ENCODE results near the gene VAV2. TPM values are rescaled to one million over a fixed set of nuclear protein-coding genes. Genes with fewer than 3 reads are reported as not detected.

VAV2 gene
- total RNA-seq, 1 experiment from 2014 or later: 25.1 TPM

- in situ Hi-C loops (cut with HindIII; ENCODE audit: low pct_unique_long_range_greater_than_20kb, low sequenced_read_pairs): no loop called here
- DNase-seq (ENCODE audit: low read depth): no peak
Observed at GRCh38 chr9:133737071-133737773, 254.9 kb downstream of the VAV2 start.

GRCh38 chr9:133735931-133736330 is 256.2 kb downstream of the VAV2 start:
- in situ Hi-C loops (cut with HindIII; ENCODE audit: low pct_unique_long_range_greater_than_20kb, low sequenced_read_pairs): no loop called here
- DNase-seq (ENCODE audit: low read depth): no peak

- in situ Hi-C loops (cut with HindIII; ENCODE audit: low pct_unique_long_range_greater_than_20kb, low sequenced_read_pairs): no loop called here
- peak; percentile 8 for DNase-seq (ENCODE audit: low read depth)
Observed at GRCh38 chr9:133735415-133735775, 256.7 kb downstream of the VAV2 start.

DNA sequence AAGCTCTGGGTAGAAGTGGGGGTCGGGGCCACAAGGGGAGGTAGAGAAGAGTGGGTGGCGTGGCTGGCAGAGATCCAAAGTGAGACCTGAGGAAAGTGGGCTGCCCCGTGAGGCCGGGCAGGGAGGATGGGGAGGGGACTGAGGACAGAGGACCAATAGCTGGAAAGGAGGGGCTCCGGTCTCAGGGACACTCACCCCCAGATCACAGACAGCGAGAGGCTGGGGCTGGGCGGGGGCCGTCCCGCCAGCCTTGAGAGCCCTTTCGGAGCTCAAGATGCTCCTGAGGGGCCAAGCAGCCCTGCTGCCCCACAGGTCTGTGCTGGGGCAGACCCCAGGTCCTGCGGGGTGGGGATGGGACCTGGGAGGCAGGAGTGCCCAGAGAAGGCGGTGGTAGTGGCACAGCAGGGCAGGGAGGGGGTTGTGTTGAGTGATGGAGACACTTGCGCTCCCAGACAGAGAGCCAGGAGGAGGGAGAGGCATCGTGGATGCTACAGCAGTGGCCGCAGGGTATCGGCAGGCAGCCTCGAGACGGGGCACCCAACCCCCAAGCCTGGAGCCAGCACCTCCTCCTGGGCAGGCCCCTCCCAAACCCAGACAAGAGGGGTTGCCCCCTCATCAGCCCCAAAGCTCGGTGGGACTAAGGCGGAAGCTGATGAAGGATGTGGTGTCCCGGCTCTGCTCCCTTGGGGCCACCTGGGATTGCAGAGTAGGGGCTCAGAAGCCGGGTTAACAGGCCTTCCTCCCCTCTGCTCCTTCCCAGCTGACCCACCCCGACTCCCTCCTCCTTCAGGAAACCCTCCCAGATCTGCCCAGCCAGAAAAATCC is 257.3 kb downstream of the VAV2 start:
- DNase-seq (ENCODE audit: low read depth): no peak
- in situ Hi-C loops (cut with HindIII; ENCODE audit: low pct_unique_long_range_greater_than_20kb, low sequenced_read_pairs): no loop called here

DNA sequence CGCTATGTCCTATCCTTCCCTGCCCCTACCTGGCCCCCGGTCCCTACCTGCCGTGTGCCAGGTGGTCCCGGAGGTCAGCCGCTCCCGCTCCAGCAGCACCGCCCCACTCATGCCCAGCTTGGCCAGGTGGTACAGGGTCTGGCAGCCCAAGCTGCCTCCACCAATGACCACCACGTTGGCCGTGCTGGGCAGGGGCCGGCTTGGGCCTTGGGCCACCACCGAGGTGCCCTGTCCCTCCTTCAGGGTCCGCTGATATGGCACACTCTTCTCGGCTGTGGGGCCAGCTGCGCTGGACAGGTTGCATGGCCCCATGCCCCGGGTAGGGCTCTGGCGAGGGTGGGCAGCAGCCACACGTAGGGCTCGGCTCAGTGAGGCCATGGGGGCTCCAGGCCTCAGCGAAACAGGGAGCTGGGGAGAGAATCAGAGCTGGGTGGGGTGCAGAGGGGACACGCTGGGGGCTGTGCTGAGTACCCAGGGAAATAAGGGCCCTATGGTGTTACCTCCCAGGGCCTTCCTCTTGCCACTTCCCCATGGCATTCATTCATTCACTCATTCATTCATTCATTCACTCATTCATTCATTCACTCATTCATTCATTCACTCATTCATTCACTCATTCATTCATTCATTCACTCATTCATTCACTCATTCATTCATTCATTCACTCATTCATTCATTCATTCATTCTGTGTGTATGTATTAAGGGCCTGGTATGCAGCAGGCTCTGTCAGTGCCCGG is 258.2 kb downstream of the VAV2 start:
- in situ Hi-C loops (cut with HindIII; ENCODE audit: low pct_unique_long_range_greater_than_20kb, low sequenced_read_pairs): no loop called here

DNA sequence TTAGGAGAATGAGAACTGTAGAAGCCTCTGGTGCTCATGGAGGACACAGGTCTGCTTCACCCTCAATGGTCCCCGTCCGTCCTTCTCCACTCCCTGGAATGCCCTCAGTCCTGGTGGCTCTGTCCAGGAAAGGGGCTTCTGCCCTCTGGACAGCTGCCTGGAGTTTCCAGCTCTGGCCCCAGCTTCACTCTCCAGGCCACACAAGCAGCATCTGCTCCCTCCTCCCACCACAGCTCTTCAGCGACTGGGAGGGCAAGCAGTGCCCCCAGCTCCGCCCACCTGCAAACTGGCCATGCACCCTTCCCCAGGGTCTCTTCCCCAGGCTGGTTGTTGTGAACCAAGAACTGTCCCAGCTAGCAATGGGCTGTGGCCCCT is 258.7 kb downstream of the VAV2 start:
- DNase-seq (ENCODE audit: low read depth): no peak
- in situ Hi-C loops (cut with HindIII; ENCODE audit: low pct_unique_long_range_greater_than_20kb, low sequenced_read_pairs): no loop called here

More for the DNA sequence above, 258.2 kb downstream of the VAV2 start:
- no peak for DNase-seq (ENCODE audit: low read depth)

DNA sequence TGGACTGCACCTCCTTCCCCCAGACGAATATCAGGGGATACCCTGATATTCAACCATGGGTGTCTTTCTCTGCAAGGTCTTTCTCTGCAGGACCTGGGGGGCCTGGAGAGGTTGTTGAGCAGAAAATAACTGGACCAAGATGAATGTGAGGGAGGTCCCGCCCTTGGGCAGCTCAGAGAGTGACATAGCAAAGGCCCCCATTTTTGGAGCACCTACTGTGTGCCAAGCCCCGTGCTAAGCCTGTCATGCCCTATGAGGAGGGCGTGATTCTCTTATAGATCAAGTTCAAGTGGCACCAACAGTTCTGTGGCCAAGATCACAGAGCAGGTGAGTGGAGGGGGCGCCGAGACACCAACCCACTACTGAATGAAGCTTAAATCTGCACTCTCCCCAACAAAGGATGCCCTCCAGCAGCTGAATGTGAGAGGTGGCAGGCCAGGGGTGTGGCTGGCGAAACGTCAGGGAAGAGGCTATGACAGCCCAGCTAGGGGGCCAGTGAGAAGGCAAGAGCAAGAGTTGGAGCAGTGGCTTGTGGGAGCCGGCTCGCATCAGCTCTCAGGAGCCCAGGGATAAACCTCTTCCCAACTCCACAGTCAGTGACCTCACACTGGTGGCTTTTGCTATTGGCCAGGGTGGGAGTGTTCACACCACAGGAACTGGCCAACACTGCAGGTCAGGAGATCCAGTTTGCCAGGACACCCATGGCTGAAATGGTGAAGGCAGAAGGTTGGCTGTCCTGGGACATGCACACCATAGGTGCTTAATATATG is 259.3 kb downstream of the VAV2 start:
- in situ Hi-C loops (cut with HindIII; ENCODE audit: low pct_unique_long_range_greater_than_20kb, low sequenced_read_pairs): no loop called here
- DNase-seq (ENCODE audit: low read depth): no peak

DNA sequence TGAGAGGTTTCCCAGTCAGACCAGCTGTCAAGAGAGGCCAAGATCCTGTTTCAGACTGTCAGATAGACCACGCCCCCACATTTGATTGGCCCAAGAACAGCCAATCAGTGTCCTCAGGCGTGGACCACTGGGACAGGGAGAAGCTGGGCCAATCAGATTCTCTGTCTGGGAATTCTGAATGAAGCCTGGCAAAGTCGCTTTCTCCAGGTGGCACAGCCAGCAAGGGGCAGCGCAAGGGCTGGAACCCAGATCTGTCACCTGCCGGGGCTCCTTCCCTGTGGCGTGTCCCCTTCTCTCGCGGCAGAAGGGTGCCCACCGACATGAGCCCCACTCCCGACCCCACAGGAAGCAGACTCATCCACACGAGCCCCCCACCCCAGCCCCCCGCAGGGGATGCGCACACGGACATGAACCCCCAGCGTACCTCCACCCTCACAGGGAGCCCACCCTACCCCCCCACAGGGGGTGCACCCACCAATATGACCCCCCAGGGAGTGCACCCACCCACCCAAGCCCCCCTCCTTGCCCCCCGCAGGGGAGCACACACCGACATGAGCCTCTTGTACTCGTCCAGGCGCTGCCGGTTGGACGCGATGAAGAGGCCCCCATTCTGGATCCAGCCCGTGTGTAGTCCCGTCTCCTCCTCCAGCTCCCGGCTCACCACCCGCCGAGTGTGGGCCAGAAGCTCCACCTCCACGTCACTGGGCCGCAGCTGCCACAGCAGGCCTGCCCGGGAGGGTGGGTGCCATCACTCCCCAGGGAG is 260.1 kb downstream of the VAV2 start:
- peak; percentile 82 for DNase-seq (ENCODE audit: low read depth)

DNA sequence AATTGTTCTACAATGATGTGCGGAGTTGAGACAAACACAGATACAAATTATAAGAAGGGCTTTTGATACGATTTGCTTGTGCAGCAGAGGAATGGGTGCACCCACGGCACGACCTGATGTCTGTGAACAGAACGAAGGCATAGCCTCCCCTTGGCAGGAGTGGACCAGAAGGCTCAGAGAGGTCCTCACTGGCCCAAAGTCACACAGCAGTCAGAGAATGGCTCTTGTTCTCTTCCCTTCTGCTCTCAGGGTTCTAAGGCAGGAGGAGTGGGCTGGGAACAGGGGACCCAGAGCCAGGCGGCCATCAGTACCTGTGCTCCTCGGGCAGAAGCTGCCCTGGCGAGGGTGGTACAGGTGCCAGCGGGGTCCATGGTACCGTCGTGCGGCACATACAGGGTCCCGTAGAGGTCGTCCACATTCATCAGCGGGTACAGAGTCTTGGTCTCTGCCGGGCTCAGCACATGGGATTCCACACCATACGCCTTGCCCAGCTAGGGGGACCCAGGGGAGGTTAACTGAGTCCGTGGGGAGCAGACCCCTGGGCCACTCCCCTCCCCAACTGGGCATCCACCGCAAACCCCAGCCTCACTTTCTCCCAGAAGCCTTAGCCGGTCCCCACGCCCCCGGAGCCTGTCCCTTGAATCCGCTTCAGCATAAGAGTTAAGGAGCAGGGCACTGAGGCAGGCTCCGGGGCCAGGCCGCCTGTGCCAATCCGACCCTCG is 261.0 kb downstream of the VAV2 start:
- in situ Hi-C loops (cut with HindIII; ENCODE audit: low pct_unique_long_range_greater_than_20kb, low sequenced_read_pairs): no loop called here
- DNase-seq (ENCODE audit: low read depth): no peak

More for the DNA sequence above, 260.1 kb downstream of the VAV2 start:
- in situ Hi-C loops (cut with HindIII; ENCODE audit: low pct_unique_long_range_greater_than_20kb, low sequenced_read_pairs): no loop called here

- in situ Hi-C loops (cut with HindIII; ENCODE audit: low pct_unique_long_range_greater_than_20kb, low sequenced_read_pairs): no loop called here
Observed at GRCh38 chr9:133729617-133730281, 262.4 kb downstream of the VAV2 start.

GRCh38 chr9:133728856-133729616 is 263.1 kb downstream of the VAV2 start:
- in situ Hi-C loops (cut with HindIII; ENCODE audit: low pct_unique_long_range_greater_than_20kb, low sequenced_read_pairs): no loop called here
- DNase-seq (ENCODE audit: low read depth): no peak

More at GRCh38 chr9:133729617-133730281, 262.4 kb downstream of the VAV2 start:
- DNase-seq (ENCODE audit: low read depth): no peak

GRCh38 chr9:133727876-133728441 is 264.2 kb downstream of the VAV2 start:
- in situ Hi-C loops (cut with HindIII; ENCODE audit: low pct_unique_long_range_greater_than_20kb, low sequenced_read_pairs): no loop called here
- no peak for DNase-seq (ENCODE audit: low read depth)

GRCh38 chr9:133727277-133727875 is 264.7 kb downstream of the VAV2 start:
- no peak for DNase-seq (ENCODE audit: low read depth)
- in situ Hi-C loops (cut with HindIII; ENCODE audit: low pct_unique_long_range_greater_than_20kb, low sequenced_read_pairs): no loop called here

DNA sequence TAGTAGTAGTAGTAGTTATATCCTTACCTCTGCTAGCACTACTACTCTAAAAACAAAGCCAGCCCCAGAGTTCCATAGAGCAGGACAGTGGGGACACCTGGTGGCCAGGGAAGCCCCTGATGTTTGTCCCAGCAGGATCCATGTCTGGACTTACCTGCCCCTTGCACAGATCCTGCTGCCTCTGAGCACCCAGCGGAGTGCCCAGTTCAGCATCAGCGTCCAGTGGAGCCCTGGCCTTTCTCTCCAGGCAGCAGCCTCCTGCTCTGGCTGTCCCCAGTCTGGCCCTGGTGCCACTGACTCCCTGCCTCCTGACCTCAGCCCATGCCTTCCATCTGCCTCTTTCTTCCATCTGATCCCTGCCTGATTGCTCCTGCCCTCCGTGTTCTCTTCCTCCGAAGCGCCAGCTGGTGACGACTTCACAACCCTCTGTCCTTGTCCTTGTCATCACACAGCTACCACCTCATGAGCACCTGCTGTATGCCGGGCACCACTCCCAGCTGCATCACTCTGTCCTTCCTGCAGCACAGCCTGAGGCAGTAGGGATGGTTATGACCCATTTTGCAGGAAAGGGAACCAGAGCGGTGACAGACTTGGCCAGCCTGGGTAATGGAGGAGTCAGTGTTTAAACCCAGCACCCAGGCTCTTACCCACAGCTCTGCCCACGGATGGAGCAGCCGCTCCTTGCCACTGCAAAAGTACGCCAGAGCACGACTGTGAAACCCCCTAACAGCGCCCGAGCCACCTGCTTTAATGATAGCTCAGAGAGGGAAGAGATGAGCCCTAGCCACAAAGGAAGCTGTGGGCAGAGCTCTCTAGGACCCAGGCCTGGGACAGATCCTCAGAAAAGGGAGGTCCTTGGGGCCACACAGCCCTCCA is 265.5 kb downstream of the VAV2 start:
- peak; percentile 38 for DNase-seq (ENCODE audit: low read depth)
- in situ Hi-C loops (cut with HindIII; ENCODE audit: low pct_unique_long_range_greater_than_20kb, low sequenced_read_pairs): no loop called here

Measured in Caki2 (cell line).